GM12878 (cell line): ENCODE results near the gene ROM1. TPM values are rescaled to one million over a fixed set of nuclear protein-coding genes. Genes with fewer than 3 reads are reported as not detected.

Experiments
- ATAC-seq: fragments of 200-7000 bp; cut with Tn5 transposase; 3 replicates; pipeline ENCODE4 v1.9.1; 2020; ENCODE audit warnings: mild to moderate bottlenecking, moderate library complexity
- BruUV-seq: library from RNA; stranded (reverse); fragments of 400-500 nt; replicated peaks from 2 replicates; lab custom pipeline; 2021; lab: Mats Ljungman, UMichigan
- CTCF ChIA-PET: fragments of 300-600 bp; sonication (Branson Sonifier 250); formaldehyde crosslinking; extraction: SDS; loops from one replicate; lab custom pipeline; 2021; ENCODE audit warnings: inconsistent platforms; lab: Yijun Ruan, JAX
- POLR2A ChIA-PET: fragments of 350-600 bp; formaldehyde crosslinking; extraction: SDS; loops from one replicate; lab custom pipeline; 2021; ENCODE audit warnings: inconsistent platforms; lab: Charles Lee
- RAD21 ChIA-PET: fragments of 300-600 bp; sonication (Branson Sonifier 250); formaldehyde crosslinking; loops from one replicate; lab custom pipeline; 2023; ENCODE audit warnings: antibody characterized with exemption; ENCODE audit not compliant: unreplicated experiment; lab: Charles Lee
- SMC1A ChIA-PET: fragments of 300-600 bp; sonication (Branson Sonifier 250); formaldehyde crosslinking; loops from one replicate; lab custom pipeline; 2023; ENCODE audit not compliant: unreplicated experiment, uncharacterized antibody; lab: Charles Lee
- DNase-seq: peaks from one replicate; pipeline ENCODE4 v3.0.0-alpha.2; 2011; ENCODE audit warnings: low read depth, low spot score
- FAIRE-seq: peaks from 3 replicates; lab custom pipeline; 2011; peaks lifted over from hg19 to GRCh38; lab: Jason Lieb, UNC
- H2AFZ ChIP-seq: 2 replicates; pipeline ENCODE4 v1.6.0; 2011; ENCODE audit warnings: low read depth, low read length, control low read depth; ENCODE audit not compliant: control insufficient read depth
- H3K27ac ChIP-seq: 2 replicates; pipeline ENCODE4 v1.5.1; 2011; ENCODE audit warnings: control low read depth; ENCODE audit not compliant: control insufficient read depth, insufficient read depth
- H3K27me3 ChIP-seq, 2 experiments: replicated peaks in 1 of 2; 2 replicates each; pipeline versions ENCODE4 v1.6.0 to v1.6.1; 2011; ENCODE audit warnings: low read length in 1 of 2; ENCODE audit not compliant: control insufficient read depth in 2 of 2, insufficient read depth in 2 of 2
- H3K36me3 ChIP-seq, 2 experiments: 2 replicates each; pipeline ENCODE4 v1.5.1; 2011; ENCODE audit warnings: low read length in 1 of 2; ENCODE audit not compliant: control insufficient read depth in 2 of 2, insufficient read depth in 2 of 2
- H3K4me1 ChIP-seq: 2 replicates; pipeline ENCODE4 v1.6.1; 2011; ENCODE audit warnings: mild to moderate bottlenecking, low read length, moderate library complexity, mixed read lengths; ENCODE audit not compliant: control insufficient read depth, insufficient read depth
- H3K4me2 ChIP-seq: 2 replicates; pipeline ENCODE4 v1.6.0; 2011; ENCODE audit warnings: control low read depth; ENCODE audit not compliant: control insufficient read depth, insufficient read depth
- H3K4me3 ChIP-seq: fragments of 200-600 bp; sonication (generic); 2 replicates; pipeline ENCODE4 v1.5.1; 2016
- H3K79me2 ChIP-seq: 2 replicates; pipeline ENCODE4 v1.6.0; 2011; ENCODE audit warnings: low read length; ENCODE audit not compliant: control insufficient read depth, insufficient read depth
- H3K9ac ChIP-seq: 2 replicates; pipeline ENCODE4 v1.8.0; 2011; ENCODE audit warnings: low read length, control low read depth, mixed read lengths; ENCODE audit not compliant: control insufficient read depth, insufficient read depth
- H3K9me3 ChIP-seq: replicated peaks from 3 replicates; pipeline ENCODE4 v1.5.1; 2011; ENCODE audit warnings: mild to moderate bottlenecking, low read length; ENCODE audit not compliant: control insufficient read depth, insufficient read depth
- H4K20me1 ChIP-seq: 2 replicates; pipeline ENCODE4 v1.6.0; 2011; ENCODE audit not compliant: control insufficient read depth, insufficient read depth
- BRCA1 ChIP-seq: IDR thresholded peaks from 2 replicates; pipeline ENCODE4 v1.6.1; 2011; ENCODE audit warnings: low read depth, low read length, improper control_type of control experiment
- CBFB ChIP-seq: IDR thresholded peaks from 2 replicates; pipeline ENCODE4 v1.6.1; 2016; ENCODE audit warnings: antibody characterized with exemption, low read depth
- CHD1 ChIP-seq: IDR thresholded peaks from 2 replicates; pipeline ENCODE4 v1.6.1; 2012; ENCODE audit warnings: low read depth, low read length, improper control_type of control experiment
- CREB1 ChIP-seq: IDR thresholded peaks from 2 replicates; pipeline ENCODE4 v1.6.1; 2012; ENCODE audit warnings: low read depth, mild to moderate bottlenecking, inconsistent platforms
- FOXM1 ChIP-seq: IDR thresholded peaks from 2 replicates; pipeline ENCODE4 v1.6.1; 2012; ENCODE audit warnings: low read depth, mild to moderate bottlenecking, inconsistent platforms, low read length, moderate library complexity
- IKZF2 ChIP-seq, 2 experiments: fragments of 450-650 bp; IDR thresholded peaks; 2 replicates each; pipeline ENCODE4 v1.6.1; 2017; ENCODE audit warnings: mild to moderate bottlenecking in 2 of 2, moderate library complexity in 2 of 2
- MYC ChIP-seq: IDR thresholded peaks from 2 replicates; pipeline ENCODE4 v1.6.1; 2011; ENCODE audit warnings: mild to moderate bottlenecking, low read length, moderate library complexity, inconsistent platforms; ENCODE audit not compliant: insufficient read depth, insufficient replicate concordance, insufficient read length, severe bottlenecking
- NR2F1 ChIP-seq: fragments of 450-650 bp; conservative IDR thresholded peaks from 2 replicates; pipeline ENCODE4 v1.6.1; 2017; ENCODE audit warnings: mild to moderate bottlenecking
- PML ChIP-seq: IDR thresholded peaks from 2 replicates; pipeline ENCODE4 v1.6.1; 2012; ENCODE audit warnings: low read length, inconsistent platforms
- SMC3 ChIP-seq: IDR thresholded peaks from 2 replicates; pipeline ENCODE4 v1.6.1; 2011; ENCODE audit warnings: low read length, improper control_type of control experiment, borderline replicate concordance
- SP1 ChIP-seq: IDR thresholded peaks from one replicate; pipeline ENCODE4 v1.6.1; 2011; ENCODE audit warnings: low read depth, low read length
- SREBF2 ChIP-seq: IDR thresholded peaks from 2 replicates; pipeline ENCODE4 v1.6.1; 2012; ENCODE audit warnings: mild to moderate bottlenecking, low read length
- SRF ChIP-seq, 2 experiments: IDR thresholded peaks; 2 replicates each; pipeline ENCODE4 v1.6.1; 2011; ENCODE audit warnings: low read depth in 2 of 2, low read length in 2 of 2, mild to moderate bottlenecking in 1 of 2, moderate library complexity in 1 of 2
- ZNF384 ChIP-seq: IDR thresholded peaks from 2 replicates; pipeline ENCODE4 v1.6.1; 2012; ENCODE audit warnings: low read depth, mild to moderate bottlenecking, low read length, improper control_type of control experiment, borderline replicate concordance
- ZNF622 ChIP-seq: fragments of 450-650 bp; IDR thresholded peaks from 2 replicates; pipeline ENCODE4 v1.6.1; 2017; ENCODE audit warnings: mild to moderate bottlenecking, inconsistent platforms
- WGBS: methylation state at CpG from one replicate; pipeline ENCODE4 v1.1.6; 2016; ENCODE audit warnings: low lambda C conversion rate; ENCODE audit not compliant: insufficient replicate concordance, insufficient coverage; ENCODE audit errors: missing lambda C conversion rate; 5-methylcytosine and 5-hydroxymethylcytosine counted together
- in situ Hi-C: fragments of 300-500 bp; cut with MboI; formaldehyde crosslinking; loops from 9 replicates; pipeline ENCODE4 v1.14.3; 2018; ENCODE audit warnings: mixed read lengths
- intact Hi-C: fragments of 100-400 bp; cut with micrococcal nuclease; formaldehyde crosslinking; loops from one replicate; pipeline ENCODE4 v1.14.2; 2022; ENCODE audit not compliant: unreplicated experiment
- polyA plus RNA-seq, 11 experiments: library from polyadenylated mRNA; depleted of rRNA in 4 of 11; unstranded in 6 of 11; stranded (reverse) in 5 of 11; fragments of >200 nt; fragmentation: Nextera tagmentation in 4 of 11; fragmentation: Illumina TruSeq in 1 of 11; extraction: Ambion mirVana in 4 of 11; extraction: Trizol in 1 of 11; gene quantifications; 1 replicate in 1 of 11; 2 replicates in 10 of 11; pipeline versions ENCODE4 v1.2.1 to v1.2.3, GENCODE V29; 2011 to 2016; ENCODE audit warnings: inconsistent platforms in 2 of 11, missing spikeins in 2 of 11, low read depth in 1 of 11
- total RNA-seq, 4 experiments: library from RNA; depleted of rRNA in 3 of 4; stranded (reverse); fragments of >200 nt in 3 of 4; fragmentation: Illumina TruSeq in 1 of 4; extraction: Trizol in 1 of 4; gene quantifications; 2 replicates each; pipeline versions ENCODE4 v1.2.1 to v1.2.3, GENCODE V29; 2013 to 2021
- TF ChIP-seq, protein P1 (sequence below), 3 experiments: IDR thresholded peaks in 2 of 3; conservative IDR thresholded peaks in 1 of 3; 2 replicates each; pipeline ENCODE4 v1.5.1; 2011; ENCODE audit warnings: low read depth in 3 of 3, low read length in 3 of 3, mild to moderate bottlenecking in 3 of 3, control low read depth in 2 of 3, moderate library complexity in 2 of 3, inconsistent platforms in 1 of 3, mixed read lengths in 1 of 3; ENCODE audit not compliant: control insufficient read depth in 2 of 3, insufficient read depth in 1 of 3; ENCODE audit errors: extremely low read depth in 1 of 3
- TF ChIP-seq, protein P2 (sequence below): fragments of 450-650 bp; conservative IDR thresholded peaks from 2 replicates; pipeline ENCODE4 v1.6.1; 2017; ENCODE audit warnings: mild to moderate bottlenecking, moderate library complexity
- TF ChIP-seq, protein P3 (sequence below): fragments of 450-650 bp; IDR thresholded peaks from 2 replicates; pipeline ENCODE4 v1.6.1; 2017; ENCODE audit warnings: borderline replicate concordance

The ROM1 gene
- total and polyA plus RNA-seq, 10 of the 15 experiments (the other 5 are each of a cell fraction or from before 2014, with no cell fraction given), result 0.42 to 3.0 (median 1.1) TPM

DNA sequence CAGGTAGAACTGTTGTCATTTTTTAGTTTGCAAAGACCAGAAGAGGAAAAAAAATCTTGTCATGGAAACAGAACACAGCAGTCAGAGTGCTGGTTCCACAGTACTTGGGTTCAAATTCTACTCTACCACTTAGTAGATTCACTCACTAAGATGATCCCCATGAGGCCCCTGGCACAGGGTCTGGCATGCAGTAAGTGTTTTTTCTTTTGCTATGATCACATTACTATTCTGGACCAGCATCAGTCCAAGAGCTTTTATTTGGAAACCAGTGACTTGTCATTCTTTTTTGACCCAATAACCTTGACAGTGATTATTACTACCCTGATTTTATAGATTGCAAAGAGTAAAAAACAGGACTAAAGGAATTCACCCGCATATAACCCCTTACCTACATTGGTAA, 43.4 kb upstream of the ROM1 start:
- Histone ChIP-seq H4K20me1 (peaks cover 4% of the 10 kb centered on the region; the same call in 1 of the 2 replicates), H3K79me2 (peaks cover 77% of the 10 kb centered on the region), H3K4me1 (peaks cover 24% of the 10 kb centered on the region), H3K27me3 (no peaks in the 10 kb centered on the region), H2AFZ (no peak overlapping the region), H3K4me2 (0 out of 2 replicates have a peak overlapping the region, but pooled peaks have one; percentile 23), H3K4me3 (no peak overlapping the region), H3K9ac (no peak overlapping the region), H3K36me3 (peaks cover 7 to 47% of the 10 kb centered on the region in 2 experiments), H3K27ac (no peak overlapping the region), H3K9me3 (no peaks in the 10 kb centered on the region)
- RAD21 ChIA-PET, result interaction anchor here (1.0 to 3.3 kb wide), 4 partner anchors 8 to 145 kb away, joined by 3 to 14 read pairs (median 9); no protein-coding TSS in a partner anchor
- SMC1A ChIA-PET, result interaction anchor here (0.8 to 2.9 kb wide), 7 partner anchors 10 to 175 kb away, joined by 3 to 15 read pairs (median 5); partner anchors contain the start of genes C11orf98 and CSKMT
- DNase-seq (no peak), ATAC-seq (no peak), FAIRE-seq (no peak)
- BruUV-seq, result no TSS peak
- WGBS, result 53% methylated on average over 1 of the region's 1 CpG
- intact Hi-C loops (no loop called here), in situ Hi-C loops (no loop called here)
- CTCF ChIA-PET, result interaction anchor here (0.6 to 4.4 kb wide), 9 partner anchors 11 to 205 kb away, joined by 3 to 56 read pairs (median 3); partner anchors contain the start of gene AHNAK
- TF ChIP-seq CBFB (no peak), PML (no peak), SP1 (no peak), SMC3 (no peak), SREBF2 (no peak), ZNF384 (no peak), IKZF2 (IDR thresholded peaks at IDR 0.05) (no peak), FOXM1 (no peak), BRCA1 (no peak), MYC (no peak), CREB1 (no peak), ZNF622 (no peak), CHD1 (no peak), SRF (IDR thresholded peaks at IDR 0.05; ENCODE audit: low read depth in 2 of 2, low read length in 2 of 2) (no peak), NR2F1 (no peak)
- TF ChIP-seq, protein P1, sequence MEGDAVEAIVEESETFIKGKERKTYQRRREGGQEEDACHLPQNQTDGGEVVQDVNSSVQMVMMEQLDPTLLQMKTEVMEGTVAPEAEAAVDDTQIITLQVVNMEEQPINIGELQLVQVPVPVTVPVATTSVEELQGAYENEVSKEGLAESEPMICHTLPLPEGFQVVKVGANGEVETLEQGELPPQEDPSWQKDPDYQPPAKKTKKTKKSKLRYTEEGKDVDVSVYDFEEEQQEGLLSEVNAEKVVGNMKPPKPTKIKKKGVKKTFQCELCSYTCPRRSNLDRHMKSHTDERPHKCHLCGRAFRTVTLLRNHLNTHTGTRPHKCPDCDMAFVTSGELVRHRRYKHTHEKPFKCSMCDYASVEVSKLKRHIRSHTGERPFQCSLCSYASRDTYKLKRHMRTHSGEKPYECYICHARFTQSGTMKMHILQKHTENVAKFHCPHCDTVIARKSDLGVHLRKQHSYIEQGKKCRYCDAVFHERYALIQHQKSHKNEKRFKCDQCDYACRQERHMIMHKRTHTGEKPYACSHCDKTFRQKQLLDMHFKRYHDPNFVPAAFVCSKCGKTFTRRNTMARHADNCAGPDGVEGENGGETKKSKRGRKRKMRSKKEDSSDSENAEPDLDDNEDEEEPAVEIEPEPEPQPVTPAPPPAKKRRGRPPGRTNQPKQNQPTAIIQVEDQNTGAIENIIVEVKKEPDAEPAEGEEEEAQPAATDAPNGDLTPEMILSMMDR (IDR thresholded peaks at IDR 0.05 in 2 of 3, conservative IDR thresholded peaks at IDR 0.05 in 1 of 3; ENCODE audit: control insufficient read depth in 2 of 3, extremely low read depth in 1 of 3, insufficient read depth in 1 of 3, low read depth in 3 of 3, low read length in 3 of 3), result no peak
- TF ChIP-seq, protein P2, sequence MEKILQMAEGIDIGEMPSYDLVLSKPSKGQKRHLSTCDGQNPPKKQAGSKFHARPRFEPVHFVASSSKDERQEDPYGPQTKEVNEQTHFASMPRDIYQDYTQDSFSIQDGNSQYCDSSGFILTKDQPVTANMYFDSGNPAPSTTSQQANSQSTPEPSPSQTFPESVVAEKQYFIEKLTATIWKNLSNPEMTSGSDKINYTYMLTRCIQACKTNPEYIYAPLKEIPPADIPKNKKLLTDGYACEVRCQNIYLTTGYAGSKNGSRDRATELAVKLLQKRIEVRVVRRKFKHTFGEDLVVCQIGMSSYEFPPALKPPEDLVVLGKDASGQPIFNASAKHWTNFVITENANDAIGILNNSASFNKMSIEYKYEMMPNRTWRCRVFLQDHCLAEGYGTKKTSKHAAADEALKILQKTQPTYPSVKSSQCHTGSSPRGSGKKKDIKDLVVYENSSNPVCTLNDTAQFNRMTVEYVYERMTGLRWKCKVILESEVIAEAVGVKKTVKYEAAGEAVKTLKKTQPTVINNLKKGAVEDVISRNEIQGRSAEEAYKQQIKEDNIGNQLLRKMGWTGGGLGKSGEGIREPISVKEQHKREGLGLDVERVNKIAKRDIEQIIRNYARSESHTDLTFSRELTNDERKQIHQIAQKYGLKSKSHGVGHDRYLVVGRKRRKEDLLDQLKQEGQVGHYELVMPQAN, result no peak
- TF ChIP-seq, protein P3, sequence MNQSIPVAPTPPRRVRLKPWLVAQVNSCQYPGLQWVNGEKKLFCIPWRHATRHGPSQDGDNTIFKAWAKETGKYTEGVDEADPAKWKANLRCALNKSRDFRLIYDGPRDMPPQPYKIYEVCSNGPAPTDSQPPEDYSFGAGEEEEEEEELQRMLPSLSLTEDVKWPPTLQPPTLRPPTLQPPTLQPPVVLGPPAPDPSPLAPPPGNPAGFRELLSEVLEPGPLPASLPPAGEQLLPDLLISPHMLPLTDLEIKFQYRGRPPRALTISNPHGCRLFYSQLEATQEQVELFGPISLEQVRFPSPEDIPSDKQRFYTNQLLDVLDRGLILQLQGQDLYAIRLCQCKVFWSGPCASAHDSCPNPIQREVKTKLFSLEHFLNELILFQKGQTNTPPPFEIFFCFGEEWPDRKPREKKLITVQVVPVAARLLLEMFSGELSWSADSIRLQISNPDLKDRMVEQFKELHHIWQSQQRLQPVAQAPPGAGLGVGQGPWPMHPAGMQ, result no peak
- POLR2A ChIA-PET, result interaction anchor here (0.6 to 4.7 kb wide), 4 partner anchors 11 to 98 kb away, joined by 3 to 29 read pairs (median 4); partner anchors contain the start of genes C11orf98, CSKMT and TUT1
